C4-2B (cell line): ENCODE results near the gene UQCR10.

Source experiments
- H3K27ac ChIP-seq: fragments of 450-650 bp; 2 replicates; pipeline ENCODE4 v1.5.1; 2017
- CTCF ChIP-seq: fragments of 450-650 bp; conservative IDR thresholded peaks from 2 replicates; pipeline ENCODE4 v1.5.1; 2017; ENCODE audit warnings: mild to moderate bottlenecking
- ZFX ChIP-seq: fragments of 450-650 bp; IDR thresholded peaks from 2 replicates; pipeline ENCODE4 v1.6.1; 2017

UQCR10 gene

GRCh38 chr22:29768052-29768693, 1.0 kb downstream of the UQCR10 start:
- H3K27ac ChIP-seq: peak overlapping the region; percentile 92
- TF ChIP-seq ZFX (no peak), CTCF (no peak)

GRCh38 chr22:29769723-29770321, 2.7 kb downstream of the UQCR10 start:
- no peak overlapping the region for H3K27ac ChIP-seq

GRCh38 chr22:29772170-29772641, 5.0 kb downstream of the UQCR10 start:
- peak; percentile 70; the same call in 1 of the 2 replicates for TF ChIP-seq CTCF
- TF ChIP-seq ZFX: no peak
- no peak overlapping the region for H3K27ac ChIP-seq

More at GRCh38 chr22:29769723-29770321, 2.7 kb downstream of the UQCR10 start:
- TF ChIP-seq ZFX (no peak), CTCF (no peak)

GRCh38 chr22:29773233-29773632, 6.1 kb downstream of the UQCR10 start:
- TF ChIP-seq CTCF (no peak), ZFX (no peak)
- no peak overlapping the region for H3K27ac ChIP-seq

GRCh38 chr22:29780220-29780619, 13.1 kb downstream of the UQCR10 start:
- TF ChIP-seq ZFX (no peak), CTCF (no peak)
- H3K27ac ChIP-seq: no peak overlapping the region

GRCh38 chr22:29780748-29781676, 13.8 kb downstream of the UQCR10 start:
- H3K27ac ChIP-seq: no peak overlapping the region
- TF ChIP-seq ZFX (no peak), CTCF (no peak)
